COLO668 (cell line): Measurements from ENCODE around the gene NFX1.

Experiments used
- DNase-seq: peaks from one replicate; lab custom pipeline; 2025; ENCODE audit not compliant: unreplicated experiment; lab: John Stamatoyannopoulos, UW

NFX1 gene

GRCh38 chr9:33415501-33416038, 125.3 kb downstream of the NFX1 start:
- peak; percentile 95 for DNase-seq

- DNase-seq, result no peak
Observed at GRCh38 chr9:33416996-33417395, 126.7 kb downstream of the NFX1 start.

- DNase-seq, result peak; percentile 35
Observed at GRCh38 chr9:33418090-33418489, 127.8 kb downstream of the NFX1 start.

GRCh38 chr9:33419708-33420303, 129.5 kb downstream of the NFX1 start:
- no peak for DNase-seq
